GM06990 (cell line): Measurements from ENCODE around the gene TNFAIP8L3.
"Not testable (repeated sequence)": the region's sequence is repeated elsewhere in the genome, so short reads cannot be mapped to it uniquely, and the experiment has no call there.

Experiments
- DNase-seq: peaks from one replicate; pipeline ENCODE4 v3.0.0-alpha.2; 2011; ENCODE audit not compliant: insufficient read length; ENCODE audit errors: extremely low read depth
- H3K27me3 ChIP-seq: replicated peaks from 2 replicates; pipeline ENCODE4 v1.6.0; 2011; ENCODE audit warnings: low read length; ENCODE audit not compliant: control insufficient read depth, insufficient read depth
- H3K36me3 ChIP-seq: 2 replicates; pipeline ENCODE4 v1.5.1; 2011; ENCODE audit warnings: low read length; ENCODE audit not compliant: control insufficient read depth, insufficient read depth
- H3K4me3 ChIP-seq: replicated peaks from 2 replicates; pipeline ENCODE4 v1.5.1; 2011; ENCODE audit warnings: low read depth, mild to moderate bottlenecking, control low read depth, low read length
- TF ChIP-seq, protein P1 (sequence below): IDR thresholded peaks from 2 replicates; pipeline ENCODE4 v1.5.1; 2011; ENCODE audit warnings: low read length, control low read depth, mild to moderate bottlenecking, inconsistent platforms; ENCODE audit not compliant: insufficient read depth, poor library complexity, severe bottlenecking

Gene TNFAIP8L3

GRCh38 chr15:51130344-51130743 is 35.6 kb upstream of the TNFAIP8L3 start:
- Histone ChIP-seq H3K36me3 (no peaks in the 10 kb centered on the region), H3K4me3 (no peak overlapping the region), H3K27me3 (no peaks in the 10 kb centered on the region; the same call in none of the 2 replicates)
- DNase-seq, result no peak
- TF ChIP-seq, protein P1, sequence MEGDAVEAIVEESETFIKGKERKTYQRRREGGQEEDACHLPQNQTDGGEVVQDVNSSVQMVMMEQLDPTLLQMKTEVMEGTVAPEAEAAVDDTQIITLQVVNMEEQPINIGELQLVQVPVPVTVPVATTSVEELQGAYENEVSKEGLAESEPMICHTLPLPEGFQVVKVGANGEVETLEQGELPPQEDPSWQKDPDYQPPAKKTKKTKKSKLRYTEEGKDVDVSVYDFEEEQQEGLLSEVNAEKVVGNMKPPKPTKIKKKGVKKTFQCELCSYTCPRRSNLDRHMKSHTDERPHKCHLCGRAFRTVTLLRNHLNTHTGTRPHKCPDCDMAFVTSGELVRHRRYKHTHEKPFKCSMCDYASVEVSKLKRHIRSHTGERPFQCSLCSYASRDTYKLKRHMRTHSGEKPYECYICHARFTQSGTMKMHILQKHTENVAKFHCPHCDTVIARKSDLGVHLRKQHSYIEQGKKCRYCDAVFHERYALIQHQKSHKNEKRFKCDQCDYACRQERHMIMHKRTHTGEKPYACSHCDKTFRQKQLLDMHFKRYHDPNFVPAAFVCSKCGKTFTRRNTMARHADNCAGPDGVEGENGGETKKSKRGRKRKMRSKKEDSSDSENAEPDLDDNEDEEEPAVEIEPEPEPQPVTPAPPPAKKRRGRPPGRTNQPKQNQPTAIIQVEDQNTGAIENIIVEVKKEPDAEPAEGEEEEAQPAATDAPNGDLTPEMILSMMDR, result no peak

DNA sequence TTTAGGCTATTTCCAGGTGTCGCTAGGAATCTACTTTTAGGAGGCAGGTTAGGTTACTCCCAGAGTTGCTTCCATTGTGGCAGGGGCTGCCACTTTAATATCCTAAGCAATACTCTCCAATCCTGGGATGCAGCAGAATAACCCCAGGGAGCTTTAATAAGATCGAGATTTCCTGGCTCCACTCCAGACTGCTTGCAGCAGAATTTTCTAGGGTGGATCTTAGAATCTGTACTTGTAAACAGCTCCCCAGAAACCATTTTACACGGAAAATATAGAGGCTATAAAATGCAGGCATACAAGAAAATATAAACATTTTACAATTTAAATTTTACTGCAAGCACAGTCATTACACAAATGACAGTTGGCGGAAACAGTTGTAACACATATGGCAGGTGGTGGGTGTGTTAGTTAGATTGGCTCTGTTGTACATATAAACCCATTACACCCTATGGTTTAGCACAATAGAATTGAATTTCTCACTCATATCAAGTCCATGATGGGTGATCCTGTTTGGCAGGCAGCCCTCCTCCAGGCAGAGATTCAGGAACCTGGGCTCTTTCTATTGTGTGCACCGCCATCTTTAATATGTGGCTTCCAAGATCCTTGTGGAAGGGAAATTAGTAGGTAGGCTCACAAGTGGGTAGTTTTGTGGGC is 35.0 kb upstream of the TNFAIP8L3 start:
- DNase-seq, result no peak
- Histone ChIP-seq H3K36me3 (no peaks in the 10 kb centered on the region), H3K27me3 (no peaks in the 10 kb centered on the region; the same call in none of the 2 replicates), H3K4me3 (no peak overlapping the region)
- TF ChIP-seq, protein P1, result no peak

- no peak for DNase-seq
- H3K27me3 ChIP-seq, result no peaks in the 10 kb centered on the region; the same call in none of the 2 replicates
- H3K36me3 ChIP-seq, result no peaks in the 10 kb centered on the region
- TF ChIP-seq, protein P1, result no peak
- H3K4me3 ChIP-seq, result no peak overlapping the region
These were observed 34.0 kb upstream of the TNFAIP8L3 start for GRCh38 chr15:51128701-51129100.

- H3K36me3 ChIP-seq, result no peaks in the 10 kb centered on the region
- DNase-seq, result no peak
- no peak overlapping the region for H3K4me3 ChIP-seq
- TF ChIP-seq, protein P1, result no peak
- H3K27me3 ChIP-seq, result no peaks in the 10 kb centered on the region; the same call in 1 of the 2 replicates
These were observed 32.1 kb upstream of the TNFAIP8L3 start for GRCh38 chr15:51126842-51127241.

DNA sequence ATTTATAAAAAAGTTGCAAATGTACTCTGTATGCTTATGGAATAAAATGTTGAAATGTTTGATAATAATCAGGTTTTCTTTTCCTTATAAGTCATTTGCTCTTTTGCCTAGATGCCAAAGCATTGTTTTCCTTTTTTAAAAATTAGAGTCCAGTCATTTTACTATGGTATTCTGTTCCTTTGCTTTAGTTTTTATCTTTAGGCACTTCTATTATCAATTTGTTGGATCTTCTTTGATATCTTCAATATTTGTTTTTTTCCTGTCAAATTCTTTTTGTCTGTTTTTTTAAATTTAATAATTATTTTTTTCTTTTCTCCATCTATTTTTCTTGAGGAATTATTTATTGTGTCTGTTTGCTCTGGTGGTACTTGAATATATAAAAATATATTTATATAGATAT is 28.3 kb upstream of the TNFAIP8L3 start:
- H3K27me3 ChIP-seq, H3K36me3 ChIP-seq, H3K4me3 ChIP-seq, DNase-seq: not testable (repeated sequence)

DNA sequence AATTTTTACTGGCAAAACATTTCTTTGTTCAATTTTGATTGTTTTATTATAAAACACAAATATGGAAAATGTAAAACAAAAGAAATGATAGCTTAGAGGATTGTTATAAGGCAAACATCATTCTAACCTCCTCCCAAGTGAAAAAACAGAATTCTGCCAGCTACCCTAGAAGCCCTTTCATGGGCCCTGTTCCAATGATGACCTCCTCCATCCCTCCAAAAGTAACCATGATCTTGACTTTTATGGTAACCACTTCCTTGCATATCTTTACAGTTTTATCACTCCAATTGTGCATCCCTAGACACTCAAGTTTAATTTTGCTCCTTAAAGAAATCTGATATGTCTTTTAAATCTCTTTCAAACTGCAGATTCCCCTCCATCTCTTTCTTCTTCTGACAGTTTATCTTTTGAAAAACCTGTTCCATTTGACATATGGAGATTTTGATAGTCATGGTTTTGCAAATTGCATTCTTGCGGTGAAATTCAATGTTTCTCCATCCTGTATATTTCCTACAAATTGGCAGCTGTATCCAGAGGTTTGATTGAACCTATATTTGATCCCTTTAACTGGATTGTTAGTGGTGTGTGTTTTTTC is 27.0 kb upstream of the TNFAIP8L3 start:
- TF ChIP-seq, protein P1, result no peak
- Histone ChIP-seq H3K36me3 (no peaks in the 10 kb centered on the region), H3K4me3 (no peak overlapping the region), H3K27me3 (no peaks in the 10 kb centered on the region)
- DNase-seq, result no peak
